Measurements from ENCODE around the gene KDM4C.

The KDM4C gene

GRCh38 chr9:6997330-6997729 lies 239.6 kb downstream of the KDM4C start:
- TF ChIP-seq CTCF (IDR thresholded peaks at IDR 0.05; ENCODE audit: borderline replicate concordance, insufficient read depth, low read depth, low read length): no peak

DNA sequence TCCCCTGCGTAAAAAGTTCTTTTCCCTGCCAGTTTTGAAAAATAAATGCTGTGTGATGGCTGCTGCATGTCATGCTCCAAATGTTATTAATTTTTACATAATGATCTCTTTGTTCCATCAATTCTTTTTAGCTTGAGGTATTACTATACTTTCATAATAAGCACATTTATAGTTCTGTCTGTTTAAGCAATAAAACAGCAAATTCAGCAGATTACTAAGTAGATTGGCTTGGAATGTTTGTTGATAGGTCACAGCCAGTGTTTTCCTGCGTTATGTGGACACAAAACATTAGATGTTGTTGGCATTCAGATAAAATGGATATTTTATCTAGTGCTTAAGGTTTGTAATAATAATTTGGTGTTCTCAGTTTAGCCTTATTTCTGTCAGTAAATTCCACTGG lies 242.0 kb downstream of the KDM4C start:
- no peak overlapping the region for H3K4me3 ChIP-seq (ENCODE audit: low read depth, low read length)
- TF ChIP-seq CTCF (IDR thresholded peaks at IDR 0.05; ENCODE audit: borderline replicate concordance, insufficient read depth, low read depth, low read length): no peak

More at GRCh38 chr9:6997330-6997729, 239.6 kb downstream of the KDM4C start:
- H3K4me3 ChIP-seq (ENCODE audit: low read depth, low read length): no peak overlapping the region

DNA sequence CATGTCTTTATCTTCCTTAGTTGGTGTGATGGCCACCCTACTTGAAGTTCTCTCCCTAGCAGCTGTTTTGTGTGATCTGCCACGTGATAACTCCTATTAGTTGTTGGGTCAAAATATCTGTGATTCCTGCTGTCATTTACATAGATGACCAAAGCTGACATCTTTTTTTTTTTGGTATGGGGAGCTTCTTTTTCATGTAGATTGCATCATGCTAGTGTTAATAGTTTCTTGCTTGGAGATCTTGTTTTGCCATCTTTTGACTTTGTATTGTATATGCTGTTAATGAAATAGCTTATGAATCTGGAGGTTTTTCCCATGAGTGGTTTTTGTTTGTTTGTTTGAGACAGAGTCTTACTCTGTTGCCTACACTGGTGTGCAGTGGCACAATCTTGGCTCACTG lies 243.8 kb downstream of the KDM4C start:
- TF ChIP-seq CTCF (IDR thresholded peaks at IDR 0.05; ENCODE audit: borderline replicate concordance, insufficient read depth, low read depth, low read length): no peak
- H3K4me3 ChIP-seq (ENCODE audit: low read depth, low read length): no peak overlapping the region

DNA sequence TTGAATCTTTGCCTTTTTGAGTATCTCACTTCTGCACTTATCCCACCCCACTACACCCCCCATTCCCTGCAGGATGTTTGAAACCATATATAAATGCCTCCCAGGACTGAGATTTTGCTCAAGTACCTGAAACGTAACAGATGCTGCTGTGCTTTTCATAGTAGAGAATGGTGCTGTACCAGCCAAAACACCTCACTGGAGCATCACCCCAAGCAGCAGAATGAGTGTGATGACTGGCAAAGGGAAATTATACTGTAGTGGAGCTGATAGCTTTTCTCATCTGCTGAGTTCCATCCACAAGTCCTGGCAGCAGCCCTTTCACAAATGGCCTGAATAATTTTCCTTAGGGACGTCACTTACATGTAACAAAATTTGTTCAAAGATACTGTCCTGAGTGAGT lies 246.1 kb downstream of the KDM4C start:
- TF ChIP-seq CTCF (IDR thresholded peaks at IDR 0.05; ENCODE audit: borderline replicate concordance, insufficient read depth, low read depth, low read length): no peak

GRCh38 chr9:7006417-7006816 lies 248.6 kb downstream of the KDM4C start:
- no peak overlapping the region for H3K4me3 ChIP-seq (ENCODE audit: low read depth, low read length)
- TF ChIP-seq CTCF (IDR thresholded peaks at IDR 0.05; ENCODE audit: borderline replicate concordance, insufficient read depth, low read depth, low read length): no peak

More for the DNA sequence above, 246.1 kb downstream of the KDM4C start:
- H3K4me3 ChIP-seq (ENCODE audit: low read depth, low read length): no peak overlapping the region

GRCh38 chr9:7008411-7008810 lies 250.6 kb downstream of the KDM4C start:
- H3K4me3 ChIP-seq (ENCODE audit: low read depth, low read length): no peak overlapping the region
- no peak for TF ChIP-seq CTCF (IDR thresholded peaks at IDR 0.05; ENCODE audit: borderline replicate concordance, insufficient read depth, low read depth, low read length)

DNA sequence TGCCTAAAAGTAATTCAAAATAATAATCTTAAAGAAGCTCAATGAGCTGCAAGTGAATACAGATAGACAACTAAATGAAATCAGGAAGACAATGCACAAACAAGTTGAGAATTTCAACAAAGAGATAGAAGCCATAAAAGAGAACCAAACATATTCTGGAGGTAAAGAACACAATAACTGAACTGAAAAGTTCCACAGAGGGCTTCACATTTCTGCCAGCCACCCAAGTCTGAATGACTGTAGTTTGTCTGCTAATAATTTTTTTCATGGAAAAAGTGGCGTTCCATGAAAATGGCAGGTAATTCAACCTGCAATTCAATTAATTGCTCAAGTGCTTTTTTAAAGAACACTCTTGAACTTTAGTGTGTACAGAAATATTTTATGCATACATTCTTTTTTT lies 251.3 kb downstream of the KDM4C start:
- H3K4me3 ChIP-seq (ENCODE audit: low read depth, low read length): no peak overlapping the region
- TF ChIP-seq CTCF (IDR thresholded peaks at IDR 0.05; ENCODE audit: borderline replicate concordance, insufficient read depth, low read depth, low read length): no peak
